NCI-H2171 (cell line): ENCODE data around the gene ELF2.
"Not testable (repeated sequence)": the region's sequence is repeated elsewhere in the genome, so short reads cannot be mapped to it uniquely, and the experiment has no call there.

Experiments
- DNase-seq: peaks from one replicate; lab custom pipeline; 2025; lab: John Stamatoyannopoulos, UW

Gene ELF2

GRCh38 chr4:139077567-139078355 lies 99.3 kb downstream of the ELF2 start:
- no peak for DNase-seq

GRCh38 chr4:139076016-139076744 lies 100.8 kb downstream of the ELF2 start:
- DNase-seq, result no peak

GRCh38 chr4:139060591-139060990 lies 116.4 kb downstream of the ELF2 start:
- no peak for DNase-seq

GRCh38 chr4:139059026-139059425 lies 118.0 kb downstream of the ELF2 start:
- DNase-seq, result not testable (repeated sequence)

GRCh38 chr4:139054791-139055505 lies 122.1 kb downstream of the ELF2 start:
- no peak for DNase-seq

GRCh38 chr4:139053909-139054308 lies 123.1 kb downstream of the ELF2 start:
- DNase-seq, result no peak

GRCh38 chr4:139050446-139050845 lies 126.6 kb downstream of the ELF2 start:
- no peak for DNase-seq

- DNase-seq, result no peak
Observed at GRCh38 chr4:139048026-139048425, 129.0 kb downstream of the ELF2 start.

- DNase-seq, result no peak
Observed at GRCh38 chr4:139044291-139044690, 132.7 kb downstream of the ELF2 start.

GRCh38 chr4:139042981-139043460 lies 134.0 kb downstream of the ELF2 start:
- DNase-seq, result peak; percentile 31

- DNase-seq, result no peak
Observed at GRCh38 chr4:139038874-139039443, 138.1 kb downstream of the ELF2 start.

GRCh38 chr4:139036885-139037284 lies 140.1 kb downstream of the ELF2 start:
- DNase-seq, result no peak

- DNase-seq, result no peak
Observed at GRCh38 chr4:139035650-139036049, 141.4 kb downstream of the ELF2 start.

GRCh38 chr4:139030614-139031235 lies 146.3 kb downstream of the ELF2 start:
- peak; percentile 30 for DNase-seq

- not testable (repeated sequence) for DNase-seq
Observed at GRCh38 chr4:139029866-139030363, 147.1 kb downstream of the ELF2 start.

- DNase-seq, result no peak
Observed at GRCh38 chr4:139028191-139028661, 148.8 kb downstream of the ELF2 start.

- DNase-seq, result no peak
Observed at GRCh38 chr4:139027776-139028175, 149.2 kb downstream of the ELF2 start.

GRCh38 chr4:139025841-139026240 lies 151.2 kb downstream of the ELF2 start:
- DNase-seq, result no peak

- no peak for DNase-seq
Observed at GRCh38 chr4:139024686-139025085, 152.3 kb downstream of the ELF2 start.

- no peak for DNase-seq
Observed at GRCh38 chr4:139022835-139023234, 154.2 kb downstream of the ELF2 start.

GRCh38 chr4:139021071-139021470 lies 155.9 kb downstream of the ELF2 start:
- not testable (repeated sequence) for DNase-seq
